GM21529 (cell line): Measurements from ENCODE around the gene TBCD.
"Not testable (repeated sequence)": the region's sequence is repeated elsewhere in the genome, so short reads cannot be mapped to it uniquely, and the experiment has no call there.

Source experiments
- ATAC-seq: cut with Tn5 transposase; IDR thresholded peaks from one replicate; pipeline ENCODE4 v1.9.1; 2021; ENCODE audit not compliant: unreplicated experiment

Gene TBCD

GRCh38 chr17:82965371-82965770, 213.5 kb downstream of the TBCD start:
- no peak for ATAC-seq

GRCh38 chr17:82966415-82966814, 214.6 kb downstream of the TBCD start:
- ATAC-seq: no peak

- no peak for ATAC-seq
Measured at GRCh38 chr17:82967268-82968032, 215.6 kb downstream of the TBCD start.

- ATAC-seq: not testable (repeated sequence)
Measured at GRCh38 chr17:82968033-82968841, 216.4 kb downstream of the TBCD start.

GRCh38 chr17:82970067-82970466, 218.2 kb downstream of the TBCD start:
- no peak for ATAC-seq

GRCh38 chr17:82970818-82971590, 219.1 kb downstream of the TBCD start:
- no peak for ATAC-seq

GRCh38 chr17:82972836-82973372, 221.0 kb downstream of the TBCD start:
- ATAC-seq: no peak

- ATAC-seq: no peak
Measured at GRCh38 chr17:82973456-82974135, 221.7 kb downstream of the TBCD start.

GRCh38 chr17:82974136-82974952, 222.5 kb downstream of the TBCD start:
- no peak for ATAC-seq

- no peak for ATAC-seq
Measured at GRCh38 chr17:82976982-82977488, 225.2 kb downstream of the TBCD start.

- ATAC-seq: no peak
Measured at GRCh38 chr17:82977606-82978005, 225.7 kb downstream of the TBCD start.

GRCh38 chr17:82978765-82979349, 227.0 kb downstream of the TBCD start:
- no peak for ATAC-seq

- no peak for ATAC-seq
Measured at GRCh38 chr17:82979718-82980117, 227.9 kb downstream of the TBCD start.

- ATAC-seq: no peak
Measured at GRCh38 chr17:82980632-82981031, 228.8 kb downstream of the TBCD start.

- ATAC-seq: no peak
Measured at GRCh38 chr17:82981141-82981730, 229.4 kb downstream of the TBCD start.

GRCh38 chr17:82983510-82984248, 231.8 kb downstream of the TBCD start:
- no peak for ATAC-seq

- not testable (repeated sequence) for ATAC-seq
Measured at GRCh38 chr17:82984249-82984617, 232.4 kb downstream of the TBCD start.

- ATAC-seq: no peak
Measured at GRCh38 chr17:82984751-82985427, 233.0 kb downstream of the TBCD start.
